Chondrocyte (in vitro differentiated cells): ENCODE measurements around the gene PAX7. TPM values are rescaled to one million over a fixed set of nuclear protein-coding genes. Genes with fewer than 3 reads are reported as not detected.

ENCODE experiments used
- DNase-seq: peaks from one replicate; pipeline ENCODE4 v3.0.0; 2021; ENCODE audit warnings: mixed read lengths, low spot score
- H3K27ac Mint-ChIP-seq: one replicate; pipeline ENCODE4 v1.8.0; 2021; ENCODE audit warnings: mild to moderate bottlenecking, moderate library complexity, mixed read lengths; ENCODE audit not compliant: unreplicated experiment
- H3K27me3 Mint-ChIP-seq: 2 replicates; pipeline ENCODE4 v1.8.0; 2021; ENCODE audit warnings: low read depth, mixed read lengths
- H3K36me3 Mint-ChIP-seq: 2 replicates; pipeline ENCODE4 v1.8.0; 2021; ENCODE audit warnings: low read depth, mixed read lengths
- H3K4me1 Mint-ChIP-seq: 2 replicates; pipeline ENCODE4 v1.8.0; 2021; ENCODE audit warnings: low read depth, mild to moderate bottlenecking, mixed read lengths
- H3K4me3 Mint-ChIP-seq: one replicate; pipeline ENCODE4 v1.8.0; 2021; ENCODE audit warnings: mild to moderate bottlenecking, moderate library complexity, mixed read lengths; ENCODE audit not compliant: unreplicated experiment
- H3K9me3 Mint-ChIP-seq: 2 replicates; pipeline ENCODE4 v1.8.0; 2021; ENCODE audit warnings: low read depth, mixed read lengths
- CTCF ChIP-seq: fragments of 200-600 bp; sonication (generic); IDR thresholded peaks from 2 replicates; pipeline ENCODE4 v1.5.0; 2021; ENCODE audit warnings: antibody characterized with exemption, mild to moderate bottlenecking, moderate library complexity
- total RNA-seq: library from RNA; stranded (reverse); gene quantifications from 3 replicates; pipeline ENCODE4 v1.2.1, GENCODE V29; 2021

The PAX7 gene
- total RNA-seq, 1 donor from 2014 or later = not detected

GRCh38 chr1:18652791-18653190, 22.1 kb downstream of the PAX7 start:
- no peak for TF ChIP-seq CTCF
- Mint-ChIP-seq H3K4me3 (no peak overlapping the region), H3K9me3 (no peaks in the 10 kb centered on the region), H3K27ac (no peak overlapping the region), H3K36me3 (no peaks in the 10 kb centered on the region), H3K27me3 (peaks cover 83% of the 10 kb centered on the region), H3K4me1 (peaks cover 3% of the 10 kb centered on the region)
- no peak for DNase-seq

DNA sequence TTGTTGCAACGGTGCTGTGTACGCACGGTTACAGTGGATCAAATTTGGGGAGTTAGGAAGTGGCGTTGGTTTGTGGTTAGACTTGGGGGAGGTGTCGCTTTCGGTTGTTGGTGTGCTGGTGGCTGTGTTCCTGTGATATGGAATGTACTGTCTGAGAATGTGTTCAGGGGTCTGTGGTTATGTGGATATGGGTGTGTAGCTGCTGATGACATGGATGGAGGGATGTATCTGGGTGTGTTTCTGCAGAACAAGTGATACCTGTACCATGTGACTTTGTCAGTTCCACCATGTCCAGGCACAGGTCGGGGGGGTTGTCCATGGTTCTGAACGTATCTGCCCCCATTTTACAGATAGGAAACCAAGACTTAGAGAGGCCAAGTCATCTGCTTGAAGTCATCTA, 22.7 kb downstream of the PAX7 start:
- peaks cover 3% of the 10 kb centered on the region for H3K4me1 Mint-ChIP-seq
- H3K27me3 Mint-ChIP-seq = peaks cover 81% of the 10 kb centered on the region
- H3K4me3 Mint-ChIP-seq = no peak overlapping the region

GRCh38 chr1:18653916-18654315, 23.3 kb downstream of the PAX7 start:
- TF ChIP-seq CTCF = no peak
- DNase-seq = no peak
- no peak overlapping the region for H3K4me3 Mint-ChIP-seq
- no peaks in the 10 kb centered on the region for H3K36me3 Mint-ChIP-seq
- H3K4me1 Mint-ChIP-seq = peaks cover 3% of the 10 kb centered on the region
- H3K9me3 Mint-ChIP-seq = no peaks in the 10 kb centered on the region
- peaks cover 81% of the 10 kb centered on the region for H3K27me3 Mint-ChIP-seq
- H3K27ac Mint-ChIP-seq = no peak overlapping the region

More for the DNA sequence above, 22.7 kb downstream of the PAX7 start:
- H3K27ac Mint-ChIP-seq = no peak overlapping the region
- H3K36me3 Mint-ChIP-seq = no peaks in the 10 kb centered on the region
- DNase-seq = no peak
- H3K9me3 Mint-ChIP-seq = no peaks in the 10 kb centered on the region
- TF ChIP-seq CTCF = no peak

- no peak for DNase-seq
- Mint-ChIP-seq H3K27me3 (peaks cover 82% of the 10 kb centered on the region), H3K27ac (no peak overlapping the region), H3K4me1 (peaks cover 3% of the 10 kb centered on the region), H3K4me3 (no peak overlapping the region), H3K36me3 (no peaks in the 10 kb centered on the region), H3K9me3 (no peaks in the 10 kb centered on the region)
- no peak for TF ChIP-seq CTCF
These were observed 24.0 kb downstream of the PAX7 start for GRCh38 chr1:18654599-18654998.

- Mint-ChIP-seq H3K27me3 (peaks cover 69% of the 10 kb centered on the region), H3K9me3 (no peaks in the 10 kb centered on the region), H3K36me3 (no peaks in the 10 kb centered on the region), H3K4me3 (no peak overlapping the region), H3K4me1 (no peaks in the 10 kb centered on the region), H3K27ac (no peak overlapping the region)
- no peak for TF ChIP-seq CTCF
- no peak for DNase-seq
These were observed 27.0 kb downstream of the PAX7 start for GRCh38 chr1:18657506-18658201.
